ENCODE measurements around the gene FBXO42.
A peak's percentile ranks its signal among the peaks of the same experiment; 100 is the strongest.

FBXO42 gene

DNA sequence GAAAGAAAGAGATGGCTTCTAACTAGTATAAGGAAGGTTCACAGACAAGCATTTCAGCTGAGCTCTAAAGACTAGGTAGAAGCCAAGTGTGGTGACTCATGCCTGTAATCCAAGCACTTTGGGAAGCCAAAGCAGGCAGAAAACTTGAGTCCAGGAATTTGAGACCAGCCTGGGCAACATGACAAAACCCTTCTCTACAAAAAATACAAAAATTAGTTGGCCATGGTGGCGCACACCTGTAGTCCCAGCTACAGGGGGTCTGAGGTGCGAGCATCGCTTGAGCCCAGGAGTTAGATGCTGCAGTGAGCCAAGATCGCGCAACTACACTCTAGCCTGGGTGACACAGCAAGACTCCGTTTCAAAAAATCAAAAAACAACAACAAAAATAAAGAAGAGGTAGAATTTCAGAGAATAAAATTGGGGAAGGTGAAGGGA, 27.8 kb downstream of the FBXO42 start:
- peak; percentile 59 for DNase-seq (ENCODE audit: low spot score)

DNA sequence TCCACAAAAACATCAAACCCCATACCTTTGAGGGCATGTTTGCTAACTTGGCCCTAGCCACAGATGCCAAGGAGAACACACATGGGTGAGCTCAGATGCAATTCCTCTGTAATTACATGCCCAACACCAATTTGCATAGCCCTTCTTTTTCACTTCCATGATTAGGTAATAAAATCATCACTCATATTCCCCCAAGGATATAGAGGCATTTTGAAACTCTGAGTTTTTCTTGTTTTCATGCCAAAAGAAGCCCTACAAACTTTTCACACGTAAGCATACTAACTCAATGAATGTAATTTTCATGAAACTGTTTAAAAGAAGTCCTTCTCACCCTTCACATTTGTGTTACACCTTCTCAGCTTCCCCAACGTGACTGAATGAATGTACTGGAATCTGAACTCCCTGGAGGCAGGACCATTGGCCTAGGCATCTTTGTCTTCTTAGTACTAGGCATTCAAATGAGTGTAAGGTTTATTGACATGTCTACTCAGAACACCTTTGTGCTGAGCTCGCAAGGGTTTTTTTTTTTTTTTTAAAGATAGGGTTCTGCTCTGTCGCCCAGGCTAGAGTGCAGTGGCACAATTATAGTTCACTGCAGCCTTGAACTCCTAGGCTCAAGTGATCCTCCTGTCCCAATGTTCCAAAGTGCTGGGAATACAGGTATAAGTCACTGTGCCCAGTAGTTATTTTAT, 31.0 kb downstream of the FBXO42 start:
- DNase-seq (ENCODE audit: low spot score) = no peak

DNA sequence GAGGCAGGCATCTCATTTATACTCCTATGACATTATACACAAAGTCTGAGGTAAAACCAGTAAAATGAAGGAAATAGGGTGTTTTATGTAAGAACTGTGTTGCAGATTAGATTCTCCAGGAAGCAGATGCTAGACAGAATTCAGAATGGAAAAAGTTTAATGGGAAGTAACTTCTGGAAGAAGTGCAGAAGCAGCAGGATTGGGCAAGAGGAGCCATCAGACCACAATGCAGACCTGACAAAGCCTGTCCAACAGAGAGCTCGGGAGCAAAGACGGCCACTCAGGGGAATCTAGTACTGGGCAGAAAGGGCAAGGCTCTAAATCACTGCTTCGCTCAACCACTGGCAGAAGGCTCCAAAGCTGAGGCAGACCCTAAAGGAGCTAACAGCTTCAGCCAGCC, 33.7 kb downstream of the FBXO42 start:
- no peak for DNase-seq (ENCODE audit: low spot score)

- DNase-seq (ENCODE audit: low spot score) = no peak
These were observed 36.8 kb downstream of the FBXO42 start for GRCh38 chr1:16315437-16315836.

- DNase-seq (ENCODE audit: low spot score) = no peak
These were observed 45.1 kb downstream of the FBXO42 start for GRCh38 chr1:16307222-16307621.

- DNase-seq (ENCODE audit: low spot score) = no peak
These were observed 49.3 kb downstream of the FBXO42 start for GRCh38 chr1:16302709-16303627.

GRCh38 chr1:16300436-16300835, 51.8 kb downstream of the FBXO42 start:
- DNase-seq (ENCODE audit: low spot score) = no peak

GRCh38 chr1:16298653-16299052, 53.6 kb downstream of the FBXO42 start:
- no peak for DNase-seq (ENCODE audit: low spot score)

DNA sequence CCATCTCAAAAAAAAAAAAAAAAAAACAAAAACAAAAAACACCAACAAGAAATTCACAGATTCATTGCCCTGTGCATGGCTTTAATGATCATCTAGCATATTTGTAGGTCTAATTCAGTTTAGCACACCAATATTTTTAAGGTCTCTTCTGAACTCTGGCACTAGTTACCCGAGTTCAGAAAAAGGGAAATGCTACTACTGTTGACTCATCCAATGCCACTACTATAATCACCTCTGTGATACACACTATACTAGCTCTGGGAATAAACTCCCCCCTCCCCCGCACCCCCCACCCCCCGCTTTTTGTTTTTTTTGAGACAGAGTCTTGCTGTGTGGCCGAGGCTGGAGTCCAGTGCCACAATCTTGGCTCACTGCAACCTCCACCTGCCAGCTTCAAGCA, 55.6 kb downstream of the FBXO42 start:
- no peak for DNase-seq (ENCODE audit: low spot score)

- no peak for DNase-seq (ENCODE audit: low spot score)
These were observed 57.8 kb downstream of the FBXO42 start for GRCh38 chr1:16294219-16295212.

DNA sequence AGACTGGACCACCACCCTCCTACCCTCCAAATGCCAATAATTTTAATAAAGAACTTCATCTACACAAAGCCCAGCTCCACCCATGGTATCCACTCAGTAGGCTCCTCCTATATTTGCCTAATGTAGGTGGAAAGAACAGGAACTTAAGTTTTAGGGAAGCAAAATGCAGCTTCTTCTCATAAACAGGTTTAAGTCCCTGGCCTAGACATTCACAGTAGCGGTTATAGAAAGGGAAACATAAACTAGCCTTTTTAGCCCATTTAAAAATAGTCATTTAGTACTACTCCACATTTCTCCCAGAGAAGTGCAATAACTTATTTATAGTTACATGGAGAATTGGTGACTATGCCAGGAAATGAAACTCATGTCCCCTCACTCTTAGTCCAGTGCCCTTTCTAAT, 58.7 kb downstream of the FBXO42 start:
- no peak for DNase-seq (ENCODE audit: low spot score)

GRCh38 chr1:16292739-16293138, 59.5 kb downstream of the FBXO42 start:
- DNase-seq (ENCODE audit: low spot score) = no peak

DNA sequence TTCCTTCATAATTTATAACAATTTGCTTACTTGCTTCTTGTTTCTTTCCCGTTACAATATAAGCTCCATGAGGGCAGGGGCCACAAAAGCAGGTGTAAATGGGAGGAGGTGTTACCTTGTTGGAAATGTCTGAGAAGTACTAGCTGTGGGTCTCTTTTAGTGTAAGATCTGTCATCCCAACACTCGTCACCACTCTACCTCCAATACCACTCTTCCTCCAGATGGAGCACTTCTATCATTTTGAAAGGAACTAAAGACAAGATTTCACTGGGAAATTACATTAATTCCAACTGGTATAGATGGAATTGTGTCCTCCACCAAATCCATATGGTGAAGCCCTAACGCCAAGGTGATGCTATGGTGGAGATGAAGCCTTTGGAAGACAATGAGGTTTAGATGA, 62.3 kb downstream of the FBXO42 start:
- DNase-seq (ENCODE audit: low spot score) = no peak

- DNase-seq (ENCODE audit: low spot score) = no peak
These were observed 66.2 kb downstream of the FBXO42 start for GRCh38 chr1:16286122-16286521.

DNA sequence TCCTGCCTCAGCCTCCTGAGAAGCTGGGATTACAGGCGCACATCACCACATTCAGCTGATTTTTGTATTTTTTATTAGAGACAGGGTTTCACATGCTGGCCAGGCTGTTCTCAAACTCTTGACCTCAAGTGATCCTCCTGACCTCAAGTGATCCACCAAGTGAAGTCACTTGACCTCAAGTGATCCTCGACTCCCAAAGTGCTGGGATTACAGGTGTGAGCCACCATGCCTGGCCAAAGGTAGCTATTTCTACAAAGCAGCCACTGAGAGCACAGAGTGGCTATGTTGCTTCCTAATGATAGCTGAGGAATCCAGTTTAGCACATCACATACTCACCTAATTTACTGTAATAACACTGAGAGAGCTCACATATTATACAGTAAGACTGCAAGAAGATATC, 70.5 kb downstream of the FBXO42 start:
- DNase-seq (ENCODE audit: low spot score) = no peak

GRCh38 chr1:16279186-16279585, 73.1 kb downstream of the FBXO42 start:
- DNase-seq (ENCODE audit: low spot score) = no peak

- no peak for DNase-seq (ENCODE audit: low spot score)
These were observed 75.8 kb downstream of the FBXO42 start for GRCh38 chr1:16276302-16277030.

DNA sequence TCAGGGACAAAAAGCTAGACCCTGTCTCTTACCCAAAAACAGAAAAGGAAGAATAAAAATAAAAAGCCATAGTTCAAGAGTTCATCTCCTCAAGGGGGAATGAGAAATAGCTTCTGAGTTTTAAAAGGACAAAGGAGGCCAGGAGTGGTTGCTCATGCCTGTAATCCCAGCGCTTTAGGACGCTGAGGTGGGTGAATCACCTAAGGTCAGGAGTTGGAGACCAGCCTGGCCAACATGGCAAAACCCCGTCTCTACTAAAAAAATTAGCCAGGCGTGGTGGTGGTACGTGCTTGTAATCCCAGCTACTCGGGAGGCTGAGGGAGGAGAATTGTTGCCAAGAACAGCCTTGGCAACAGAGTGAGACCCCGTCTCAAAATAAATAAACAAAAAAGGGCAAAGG, 76.7 kb downstream of the FBXO42 start:
- DNase-seq (ENCODE audit: low spot score) = peak; percentile 6

DNA sequence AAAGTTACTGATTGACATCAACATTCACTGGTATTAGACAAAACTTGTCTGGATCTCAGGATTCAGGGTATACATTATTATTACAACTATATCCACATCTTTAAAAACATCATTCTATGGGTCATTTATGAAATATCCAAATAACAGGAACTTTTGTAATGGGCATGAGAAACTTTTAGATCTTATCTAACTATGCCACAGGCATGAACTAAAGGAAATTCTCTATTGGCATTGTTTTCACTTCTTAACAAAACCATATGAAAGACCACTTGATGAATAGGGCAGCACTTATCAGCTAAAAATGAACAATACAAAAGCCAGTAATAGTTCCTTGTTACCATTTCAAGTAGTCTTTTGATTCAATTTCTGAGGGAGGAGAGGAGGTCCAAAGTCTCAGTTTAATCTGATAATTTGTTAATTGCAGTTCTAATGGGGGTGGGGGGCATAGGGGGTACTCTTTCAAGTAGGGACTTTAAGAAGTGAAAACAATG, 84.5 kb downstream of the FBXO42 start:
- DNase-seq (ENCODE audit: low spot score) = no peak

- no peak for DNase-seq (ENCODE audit: low spot score)
These were observed 85.7 kb downstream of the FBXO42 start for GRCh38 chr1:16266411-16267118.

GRCh38 chr1:16262067-16262466, 90.2 kb downstream of the FBXO42 start:
- DNase-seq (ENCODE audit: low spot score) = no peak

Measured in kidney tubule cell (primary cell).